GM12892 (cell line): ENCODE measurements around the gene LMAN1L.

ENCODE experiments used
- POLR2A ChIP-seq: IDR thresholded peaks from 2 replicates; pipeline ENCODE4 v1.6.1; 2011; ENCODE audit warnings: low read depth, low read length, control low read depth
- POLR2AphosphoS5 ChIP-seq: IDR thresholded peaks from 2 replicates; pipeline ENCODE4 v1.6.1; 2011; ENCODE audit warnings: low read depth, low read length, control low read depth

- TF ChIP-seq POLR2AphosphoS5 (no peak), POLR2A (0 out of 2 replicates have a peak, but pooled peaks have one; percentile 5)
These were observed 18.2 kb upstream of the LMAN1L start for GRCh38 chr15:74794248-74794969.
